Cerebellar nuclear complex (tissue), 1 donor: Measurements from ENCODE around the gene ADRB2.

Experiments
- DNase-seq, 2 experiments: peaks; one replicate each; lab custom pipeline; 2025; lab: John Stamatoyannopoulos, UW

ADRB2 gene

DNA sequence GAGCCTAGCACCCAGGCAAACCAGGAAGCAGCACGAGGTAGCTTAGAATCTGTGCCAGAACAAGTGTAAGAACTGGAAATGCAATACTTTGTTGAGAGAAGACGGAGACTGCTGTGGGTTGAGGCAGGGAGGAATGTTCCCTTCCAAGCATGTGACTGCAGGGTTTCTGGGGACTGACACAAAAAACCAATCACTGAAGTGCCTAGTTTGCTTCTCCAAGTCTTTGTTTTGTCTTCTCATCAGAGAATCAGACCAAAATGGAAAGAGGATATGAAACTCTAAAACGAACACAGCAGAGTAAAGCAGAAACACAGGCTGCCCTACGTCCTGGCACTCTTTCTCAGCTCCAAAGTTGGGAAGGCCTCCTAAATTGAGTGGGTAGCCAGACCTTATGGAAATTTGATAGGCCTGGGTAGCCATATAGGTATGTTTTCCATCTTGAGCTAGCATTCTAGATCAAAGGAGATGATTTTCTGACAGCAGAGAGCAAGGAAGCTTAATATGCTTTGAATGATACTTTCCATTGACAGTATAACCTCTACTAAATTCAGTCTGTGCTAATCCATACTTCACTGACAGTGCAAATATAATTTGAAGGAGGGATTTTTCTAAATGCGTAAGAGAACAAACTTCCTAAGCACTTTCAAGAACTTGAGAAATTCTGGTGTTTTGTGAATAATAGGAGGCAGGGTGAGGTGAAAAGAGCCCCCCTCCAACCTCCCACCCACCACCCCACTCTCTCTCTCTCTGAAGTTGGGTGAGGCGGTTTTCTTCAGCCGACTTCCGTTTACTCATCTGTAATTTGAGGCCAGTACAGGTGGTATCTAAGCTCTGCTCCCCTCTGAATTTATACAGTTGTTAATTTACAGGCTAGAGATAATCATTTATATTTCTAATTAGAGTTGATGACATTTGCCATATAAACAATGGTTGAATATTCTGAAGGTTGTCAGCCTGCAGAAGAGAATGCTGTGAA lies 5.5 kb downstream of the ADRB2 start:
- no peak for DNase-seq

DNA sequence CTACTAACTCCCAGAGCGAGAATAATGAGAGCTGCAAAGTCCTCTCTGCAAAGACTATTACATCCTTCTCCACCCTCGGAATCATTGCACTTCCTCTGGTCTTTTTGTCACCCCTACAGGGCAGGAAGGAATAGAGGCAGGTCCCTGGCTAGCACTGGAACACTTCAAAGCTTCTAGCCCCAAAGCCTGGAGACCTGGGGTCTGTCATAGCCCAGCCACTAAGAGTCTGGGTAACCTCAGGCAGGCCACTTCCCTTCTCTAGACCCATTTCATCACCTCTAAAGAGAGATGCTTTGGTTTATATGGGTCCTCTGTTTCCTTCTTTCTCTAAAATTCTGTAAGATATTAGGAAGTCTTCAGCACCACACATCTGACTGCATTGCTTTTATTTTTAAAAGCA lies 6.7 kb downstream of the ADRB2 start:
- DNase-seq: no peak

DNA sequence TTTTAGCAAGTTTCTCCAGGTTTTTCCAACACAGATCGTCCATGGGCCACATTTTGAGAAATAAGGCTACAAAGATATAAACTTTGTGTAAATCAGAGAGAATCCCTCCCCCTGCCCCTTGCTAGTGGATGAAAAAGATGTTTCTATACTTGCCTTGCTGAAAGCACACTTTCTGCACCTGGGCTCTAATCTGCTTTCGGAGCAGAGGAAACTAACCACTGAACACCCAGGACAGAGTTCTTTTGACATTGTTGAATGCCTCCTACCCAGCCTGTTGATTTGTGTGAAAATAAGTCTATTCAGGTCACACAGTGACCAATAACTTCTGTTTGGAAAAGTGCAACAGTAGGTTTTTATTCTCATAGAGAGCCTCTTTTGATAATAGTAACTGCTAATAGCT lies 7.5 kb downstream of the ADRB2 start:
- DNase-seq: no peak

DNA sequence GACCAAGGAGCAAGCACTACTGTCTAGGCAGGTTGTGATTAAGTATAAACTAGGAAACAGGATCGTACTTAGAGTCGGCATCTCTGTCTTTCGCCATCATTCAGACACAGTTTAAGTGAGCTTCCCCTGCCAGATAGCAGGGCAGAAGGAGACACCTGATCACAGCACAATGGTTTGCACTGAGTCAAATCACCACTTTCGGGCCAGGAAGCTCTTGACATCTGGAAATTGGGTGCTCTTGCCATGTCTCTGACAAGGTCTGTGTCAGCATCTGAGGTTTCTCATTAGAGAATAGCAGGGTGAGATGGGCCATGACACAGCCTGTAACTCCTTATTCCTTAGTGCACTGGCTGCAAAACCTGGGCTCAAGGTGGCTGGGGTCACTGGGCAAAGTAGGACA lies 8.3 kb downstream of the ADRB2 start:
- no peak for DNase-seq

DNA sequence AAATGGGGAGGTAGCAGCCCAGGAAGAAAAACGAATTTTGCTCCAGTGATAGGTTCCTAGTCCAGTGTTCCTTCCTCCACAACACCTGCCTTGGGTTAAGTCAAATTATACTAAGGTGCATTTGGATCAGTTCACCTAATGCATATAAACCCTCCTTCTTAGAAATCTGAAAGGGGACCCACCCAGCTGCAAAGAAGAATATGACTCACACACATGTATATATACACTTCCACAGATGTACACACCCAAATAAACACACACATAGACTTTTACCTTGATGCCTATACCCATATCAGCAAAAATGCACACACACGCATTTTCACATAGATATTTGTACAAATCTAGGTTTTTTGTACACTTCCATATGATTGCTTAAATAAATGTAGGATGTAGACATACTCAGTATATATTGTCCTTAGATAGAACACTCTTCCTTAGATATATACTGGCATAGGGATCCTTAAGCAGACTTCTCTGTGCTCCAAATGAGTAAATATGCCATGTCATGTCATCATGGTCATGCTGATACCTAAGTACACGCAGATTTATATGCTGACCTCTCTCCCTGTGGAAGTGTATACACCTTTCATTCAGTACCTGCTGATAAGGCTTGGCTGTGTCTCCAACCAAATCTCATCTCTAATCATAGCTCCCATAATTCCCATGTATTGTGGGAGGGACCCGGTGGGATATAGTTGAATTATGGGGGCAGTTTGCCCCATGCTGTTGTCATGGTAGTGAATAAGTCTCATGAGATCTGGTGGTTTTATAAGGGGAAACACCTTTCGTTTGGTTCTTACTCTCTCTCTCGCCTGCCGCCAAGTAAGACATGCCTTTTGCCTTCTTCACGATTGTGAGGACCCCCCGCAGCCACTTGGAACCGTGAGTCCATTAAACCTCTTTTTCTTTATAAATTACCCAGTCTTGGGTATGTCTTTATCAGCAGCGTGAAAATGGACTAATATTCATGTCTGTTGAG lies 10.2 kb downstream of the ADRB2 start:
- no peak for DNase-seq

DNA sequence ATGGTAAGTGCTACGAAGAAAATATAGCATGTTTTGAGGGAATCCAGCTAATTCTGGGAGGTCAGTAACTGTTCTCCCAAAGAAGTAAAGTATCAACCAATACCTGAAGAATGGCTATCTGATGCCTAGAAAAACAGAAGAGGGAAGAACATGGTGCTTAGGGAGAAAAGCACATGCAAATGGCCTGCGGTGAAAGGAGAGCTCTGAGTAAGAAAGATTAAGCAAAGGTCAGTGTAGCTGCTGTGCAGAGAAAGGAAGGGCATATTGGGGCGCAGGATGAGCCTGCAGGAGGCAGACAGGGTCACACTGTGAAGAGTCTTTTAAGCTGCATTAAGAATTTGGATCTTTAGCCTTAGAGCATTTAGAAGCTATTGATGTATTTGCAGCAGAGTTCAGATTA lies 11.0 kb downstream of the ADRB2 start:
- no peak for DNase-seq

DNA sequence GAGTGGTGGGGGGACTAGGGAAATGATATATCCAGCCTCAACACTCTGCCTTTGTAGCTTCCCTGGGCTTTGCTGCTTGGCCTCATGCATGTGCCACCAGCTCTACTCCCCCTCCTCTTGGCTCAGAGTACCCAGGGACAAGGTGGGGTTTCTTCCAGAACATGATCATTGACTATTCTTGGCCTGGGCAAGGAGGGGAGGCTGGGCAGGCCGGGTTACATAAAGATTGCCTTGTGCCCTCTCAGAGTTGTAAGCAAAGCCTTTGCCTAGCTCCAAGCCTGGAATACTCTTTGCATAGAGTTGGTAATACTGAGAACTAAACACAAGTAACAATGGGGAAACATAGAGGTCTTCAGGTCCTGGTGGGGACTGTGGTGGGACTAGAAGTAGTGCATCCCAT lies 11.9 kb downstream of the ADRB2 start:
- DNase-seq: no peak

DNA sequence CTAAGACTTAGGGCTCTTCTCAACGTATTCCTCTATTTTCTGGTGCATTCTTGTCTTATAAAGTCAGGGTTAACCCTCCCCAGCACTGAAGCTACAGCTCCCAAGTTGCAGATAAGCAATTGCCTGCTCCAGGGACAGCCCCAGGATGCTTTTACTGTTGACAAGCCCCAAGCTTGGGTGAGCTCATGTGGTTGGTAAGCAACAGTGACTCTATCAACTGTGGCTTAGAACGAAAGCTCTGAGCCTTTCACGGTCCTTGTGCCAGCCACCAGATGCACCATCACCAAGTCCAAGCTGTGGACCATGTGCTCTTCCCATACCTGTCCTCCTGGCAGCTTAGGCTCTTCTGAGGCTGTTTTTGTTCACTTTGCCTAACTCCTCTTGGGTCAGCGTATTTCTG lies 13.5 kb downstream of the ADRB2 start:
- DNase-seq: no peak

DNA sequence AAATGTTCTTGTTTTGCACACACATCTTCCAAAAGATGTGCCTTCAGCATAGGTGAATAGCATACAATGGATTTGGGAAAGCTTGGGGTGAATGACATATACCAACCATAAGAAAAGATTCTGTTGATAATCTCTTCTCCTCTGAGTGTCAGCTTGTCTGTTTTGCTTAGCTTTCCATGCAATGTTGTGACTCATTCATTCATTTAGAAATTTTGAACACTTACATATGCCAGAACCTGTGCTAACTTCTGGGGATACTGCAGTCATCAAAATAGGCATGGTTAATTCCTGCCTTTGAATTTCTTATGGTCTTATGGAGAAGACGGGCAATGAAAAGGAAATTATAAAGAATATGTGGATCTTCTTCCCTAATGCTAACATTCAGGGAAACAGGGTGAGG lies 14.1 kb downstream of the ADRB2 start:
- no peak for DNase-seq

DNA sequence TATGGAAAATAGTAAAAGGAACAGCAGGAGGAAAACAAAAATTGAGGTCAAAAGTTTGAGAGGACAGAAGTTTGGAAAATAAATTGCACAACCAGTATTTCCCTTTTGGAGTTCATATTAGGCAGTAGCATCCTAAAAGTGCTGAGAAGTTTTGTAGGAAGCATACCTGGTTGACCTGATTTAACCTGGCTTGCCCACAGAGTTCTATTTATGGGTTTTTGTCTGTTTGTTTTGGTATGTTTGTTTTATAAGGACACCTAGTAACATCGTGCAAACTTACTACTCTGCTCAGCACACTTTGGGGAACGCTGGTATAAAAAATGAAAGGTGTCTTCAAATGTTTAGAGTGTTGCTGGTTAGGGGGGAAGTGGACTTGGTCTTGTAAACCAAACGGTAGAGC lies 15.1 kb downstream of the ADRB2 start:
- DNase-seq: no peak

DNA sequence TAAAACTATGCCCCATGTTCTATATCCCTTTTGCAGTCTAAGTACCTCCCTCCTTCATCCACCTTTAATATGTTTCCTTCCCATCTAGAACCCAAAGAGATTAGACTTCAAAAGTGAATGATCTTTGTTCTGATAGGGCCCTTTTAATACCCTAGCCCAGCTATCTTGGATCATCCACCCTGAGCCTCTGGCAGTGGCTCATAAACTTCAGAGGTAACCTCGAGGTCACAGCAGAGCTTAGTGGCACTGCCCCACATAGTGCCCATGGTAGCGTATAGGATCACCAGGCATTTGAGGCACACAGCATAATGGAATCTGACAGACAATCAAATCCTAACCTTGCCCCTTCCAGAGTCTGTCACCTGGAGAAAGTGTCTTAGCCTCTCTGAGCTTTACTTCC lies 15.8 kb downstream of the ADRB2 start:
- no peak for DNase-seq

DNA sequence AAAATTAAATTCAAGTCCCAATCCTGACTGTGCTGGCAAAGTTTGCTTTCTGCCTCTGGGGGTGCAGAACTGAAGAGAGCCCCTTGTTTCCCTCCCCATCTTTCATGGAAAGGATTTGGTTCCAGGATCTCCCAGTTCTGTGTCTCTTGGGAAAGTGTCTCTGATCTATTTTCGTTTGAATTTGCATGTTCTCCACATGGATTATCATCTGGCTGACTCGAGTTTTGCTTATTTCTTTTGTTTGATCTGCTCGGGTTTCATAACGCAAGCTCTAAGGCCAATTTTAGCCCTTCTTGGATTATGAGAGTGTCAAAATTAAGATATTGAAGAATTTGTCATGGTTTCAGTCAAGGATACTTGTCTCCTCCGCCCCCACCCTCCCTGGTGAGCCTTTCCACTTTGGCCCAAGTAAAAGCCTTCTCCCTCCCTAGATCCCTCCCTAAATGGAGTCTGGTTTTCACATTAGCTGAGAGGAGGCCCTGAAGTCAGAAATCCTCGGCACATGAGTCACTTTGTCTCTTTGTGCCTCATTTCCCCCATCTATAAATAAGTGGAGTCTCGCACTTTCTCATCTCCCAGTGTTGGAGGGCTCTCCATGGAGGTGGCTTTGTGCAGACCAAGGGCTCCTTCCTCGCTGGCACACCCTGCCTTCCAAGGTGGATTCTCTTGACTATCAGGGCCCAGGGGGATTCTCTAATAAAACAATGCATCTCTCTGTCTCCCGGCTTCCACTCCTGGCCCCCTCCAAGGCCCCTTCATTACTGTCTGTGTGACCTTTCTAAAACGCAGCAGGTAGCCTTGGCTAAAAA lies 17.3 kb downstream of the ADRB2 start:
- no peak for DNase-seq

DNA sequence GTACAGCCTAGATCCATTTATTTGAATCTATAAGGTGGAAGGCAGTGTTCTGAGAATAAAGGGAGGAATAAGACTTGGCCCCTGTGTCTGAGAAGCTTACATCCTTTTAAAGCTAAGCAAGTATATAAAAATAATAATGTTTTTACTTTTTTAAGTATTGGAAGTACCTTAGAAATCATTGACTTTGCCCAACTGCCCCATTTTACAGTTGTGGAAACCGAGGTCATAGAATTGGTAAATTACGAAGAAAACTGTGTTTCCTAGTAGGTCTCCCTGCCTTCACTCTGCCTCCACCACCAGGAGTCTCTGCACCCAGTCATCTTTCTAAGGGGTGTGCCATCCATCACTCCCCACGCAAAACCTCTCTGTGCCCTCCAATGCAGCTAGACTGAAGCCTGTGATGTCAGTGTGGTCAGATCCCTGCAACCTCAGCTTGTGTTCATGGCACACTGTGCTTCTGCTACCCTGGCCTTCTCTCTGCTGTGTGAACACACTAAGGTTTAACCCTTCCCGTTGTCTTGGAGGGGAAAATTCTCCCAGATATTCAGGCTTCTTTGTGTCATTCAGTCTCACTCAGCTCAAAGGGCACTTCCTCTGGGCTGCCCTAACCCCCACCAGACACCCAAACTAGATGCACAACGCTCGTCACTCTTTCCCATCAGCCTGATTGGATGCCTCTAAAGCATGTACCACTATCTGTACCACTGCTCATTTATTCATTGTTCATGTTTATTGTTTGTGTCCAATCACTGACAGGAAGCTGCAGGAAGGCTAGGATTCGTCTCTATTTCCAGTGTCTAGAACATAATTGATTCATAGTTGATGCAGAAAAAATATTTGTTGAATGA lies 18.2 kb downstream of the ADRB2 start:
- no peak for DNase-seq

DNA sequence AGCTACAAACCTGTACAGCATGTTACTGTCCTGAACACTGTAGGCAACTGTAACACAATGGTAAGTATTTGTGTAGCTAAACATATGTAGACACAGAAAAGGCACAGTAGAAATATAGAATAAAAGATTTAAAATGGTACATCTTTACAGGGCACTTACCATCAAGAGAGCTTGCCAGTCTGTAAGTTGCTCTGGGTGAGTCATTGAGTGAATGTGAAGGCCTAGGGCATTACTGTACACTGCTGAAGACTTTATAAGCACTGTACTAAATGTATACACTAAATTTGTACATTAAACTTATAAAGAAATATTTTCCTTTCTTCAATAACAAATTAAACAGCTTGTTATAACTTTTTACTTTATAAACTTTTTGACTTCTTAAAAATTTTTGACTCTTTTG lies 20.5 kb downstream of the ADRB2 start:
- DNase-seq: no peak

DNA sequence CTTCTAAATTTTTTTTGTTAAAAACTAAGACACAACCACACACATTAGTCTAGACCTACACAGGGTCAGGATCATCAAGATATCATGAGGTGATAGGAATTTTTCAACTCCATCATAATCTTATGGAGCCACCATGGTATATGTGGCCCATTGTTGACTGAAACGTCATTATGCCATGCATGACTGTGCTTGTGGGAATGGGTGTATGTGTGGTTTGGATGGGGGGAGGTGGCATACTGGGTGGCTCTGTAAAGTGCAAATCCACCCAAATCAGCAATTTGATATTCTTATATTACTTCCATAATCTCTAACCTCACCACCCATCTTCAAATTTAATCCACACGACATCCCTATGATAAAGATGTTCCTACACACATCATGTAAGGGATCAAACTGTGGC lies 21.0 kb downstream of the ADRB2 start:
- DNase-seq: no peak

DNA sequence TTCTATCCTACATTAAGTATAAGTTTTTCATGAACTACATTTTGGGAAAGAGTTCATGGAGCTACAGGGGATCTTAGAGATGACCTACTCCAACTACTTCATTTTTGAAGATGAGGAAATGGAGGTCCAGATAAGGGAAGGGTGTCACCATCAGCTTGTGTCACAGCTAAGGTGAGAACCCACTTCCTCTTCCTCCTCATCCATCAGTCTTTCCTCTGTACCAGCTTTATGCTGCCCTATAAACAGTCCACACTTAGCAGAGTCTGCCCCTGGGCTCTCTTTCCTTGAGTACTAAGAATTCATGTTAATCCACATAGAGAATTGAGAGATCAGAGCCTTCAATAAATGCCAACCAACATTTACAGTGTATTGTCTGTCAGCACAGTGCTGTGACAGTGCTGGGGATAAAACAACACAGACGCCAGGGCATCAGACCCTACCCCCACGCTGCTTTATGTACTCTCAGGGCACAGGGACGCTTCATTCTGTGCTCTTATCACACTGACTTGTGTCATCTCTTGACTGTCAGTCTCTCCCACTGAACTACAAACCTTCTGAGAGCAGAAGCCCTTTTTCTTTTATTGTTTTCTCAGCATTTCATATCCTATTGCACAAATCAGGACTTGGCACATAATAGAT lies 22.1 kb downstream of the ADRB2 start:
- DNase-seq: no peak

DNA sequence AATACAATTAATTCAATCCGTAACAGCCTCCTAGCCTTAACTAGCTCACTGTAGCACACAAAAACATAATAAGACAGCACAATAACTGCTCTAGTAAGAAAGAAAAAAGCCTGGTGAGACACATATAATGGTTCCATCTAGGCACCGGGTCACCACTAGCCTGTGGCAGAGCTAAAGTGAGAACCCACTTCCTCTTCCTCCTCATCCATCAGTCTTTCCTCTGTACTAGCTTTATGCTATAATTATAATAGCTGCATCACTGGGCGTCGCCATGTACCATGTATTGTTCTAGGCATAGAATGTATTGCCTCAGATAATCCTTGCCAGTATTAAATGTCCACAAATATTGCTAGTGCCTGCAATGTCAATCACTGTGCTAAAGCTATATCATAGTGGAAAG lies 23.1 kb downstream of the ADRB2 start:
- no peak for DNase-seq

DNA sequence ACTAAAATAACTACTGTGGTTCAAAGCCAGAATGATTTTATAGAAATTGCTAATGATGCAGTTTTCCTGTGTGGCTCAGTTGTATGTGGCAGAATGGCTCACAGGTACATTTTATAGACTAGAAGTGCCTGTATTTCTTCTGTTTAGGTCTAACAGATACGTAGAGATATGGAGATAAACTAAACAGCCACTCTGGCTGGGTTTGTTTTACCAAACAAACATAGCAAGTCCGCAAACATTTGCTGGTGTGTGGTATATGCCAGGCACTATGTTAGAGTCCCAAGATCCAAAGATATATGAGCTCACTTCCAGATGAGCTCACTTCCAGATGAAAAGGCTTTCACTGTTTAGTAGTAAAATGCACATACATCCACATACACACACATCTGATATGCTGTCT lies 24.4 kb downstream of the ADRB2 start:
- DNase-seq: no peak

DNA sequence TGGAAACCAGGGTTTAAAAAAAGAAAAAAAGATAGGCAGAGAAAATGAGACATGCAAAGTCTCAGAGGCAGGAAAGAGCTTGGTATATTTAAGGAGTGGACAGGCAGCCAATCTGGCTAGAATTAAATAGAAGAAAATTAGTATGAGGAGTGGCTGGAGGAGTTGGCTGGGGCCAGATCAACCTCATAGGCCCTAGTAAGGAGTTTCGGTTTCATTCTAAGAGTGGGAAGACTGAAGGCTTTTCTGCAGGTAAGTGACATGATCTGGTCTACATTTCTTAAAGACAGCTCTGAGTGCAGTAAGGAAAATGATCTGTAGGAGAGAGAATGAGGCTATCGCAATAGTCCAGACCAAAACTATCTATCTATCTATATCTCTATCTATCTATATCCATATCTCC lies 27.5 kb downstream of the ADRB2 start:
- no peak for DNase-seq

DNA sequence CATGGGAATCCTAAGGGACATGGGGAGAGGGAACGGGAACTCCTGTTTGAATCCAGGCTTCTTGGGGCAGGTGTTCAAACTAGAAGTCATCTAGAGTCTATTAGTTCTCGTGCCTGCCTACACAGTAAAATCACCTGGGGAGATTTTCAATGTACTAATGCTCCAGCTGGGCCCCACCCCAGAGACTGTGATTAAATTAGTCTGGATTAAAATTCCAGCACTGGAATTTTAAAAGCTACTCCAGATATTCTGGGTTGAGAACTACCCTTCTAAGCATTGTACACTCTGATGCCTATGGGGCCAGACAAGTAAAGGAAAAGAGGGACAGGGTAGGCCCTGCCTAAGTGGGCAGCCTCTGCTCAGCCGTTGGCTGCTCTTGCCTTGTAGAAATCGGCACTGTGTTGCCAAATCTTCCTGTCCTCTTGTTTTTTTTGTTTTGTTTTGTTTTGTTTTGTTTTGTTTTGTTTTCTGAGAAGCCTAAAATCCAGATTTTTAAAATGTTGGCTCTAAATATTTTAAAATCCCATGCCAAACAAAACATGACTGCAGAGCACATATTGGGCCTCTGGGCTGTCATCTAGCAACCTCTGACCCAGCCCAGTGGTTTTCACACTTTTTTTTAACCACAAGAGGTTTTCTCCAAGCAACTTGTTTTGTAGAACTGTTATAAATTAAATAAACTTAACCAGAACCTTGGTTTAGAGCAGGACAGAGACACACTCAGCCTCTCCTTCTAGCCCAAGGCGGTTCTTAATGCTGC lies 29.0 kb downstream of the ADRB2 start:
- no peak for DNase-seq
